Pulmonary artery endothelial cell (primary cell): ENCODE results near the gene BCAP29. TPM values are rescaled to one million over a fixed set of nuclear protein-coding genes. Genes with fewer than 3 reads are reported as not detected.
"Not testable (repeated sequence)": the region's sequence is repeated elsewhere in the genome, so short reads cannot be mapped to it uniquely, and the experiment has no call there.

Experiments
- DNase-seq: peaks from one replicate; pipeline ENCODE4 v3.0.0-alpha.2; 2011; ENCODE audit warnings: low read depth, low spot score
- total RNA-seq: library from RNA; depleted of rRNA; stranded (reverse); fragments of >200 nt; gene quantifications from 2 replicates; pipeline ENCODE4 v1.2.3, GENCODE V29; 2014

The BCAP29 gene
- total RNA-seq: 116 and 131 TPM in 2 replicates

DNA sequence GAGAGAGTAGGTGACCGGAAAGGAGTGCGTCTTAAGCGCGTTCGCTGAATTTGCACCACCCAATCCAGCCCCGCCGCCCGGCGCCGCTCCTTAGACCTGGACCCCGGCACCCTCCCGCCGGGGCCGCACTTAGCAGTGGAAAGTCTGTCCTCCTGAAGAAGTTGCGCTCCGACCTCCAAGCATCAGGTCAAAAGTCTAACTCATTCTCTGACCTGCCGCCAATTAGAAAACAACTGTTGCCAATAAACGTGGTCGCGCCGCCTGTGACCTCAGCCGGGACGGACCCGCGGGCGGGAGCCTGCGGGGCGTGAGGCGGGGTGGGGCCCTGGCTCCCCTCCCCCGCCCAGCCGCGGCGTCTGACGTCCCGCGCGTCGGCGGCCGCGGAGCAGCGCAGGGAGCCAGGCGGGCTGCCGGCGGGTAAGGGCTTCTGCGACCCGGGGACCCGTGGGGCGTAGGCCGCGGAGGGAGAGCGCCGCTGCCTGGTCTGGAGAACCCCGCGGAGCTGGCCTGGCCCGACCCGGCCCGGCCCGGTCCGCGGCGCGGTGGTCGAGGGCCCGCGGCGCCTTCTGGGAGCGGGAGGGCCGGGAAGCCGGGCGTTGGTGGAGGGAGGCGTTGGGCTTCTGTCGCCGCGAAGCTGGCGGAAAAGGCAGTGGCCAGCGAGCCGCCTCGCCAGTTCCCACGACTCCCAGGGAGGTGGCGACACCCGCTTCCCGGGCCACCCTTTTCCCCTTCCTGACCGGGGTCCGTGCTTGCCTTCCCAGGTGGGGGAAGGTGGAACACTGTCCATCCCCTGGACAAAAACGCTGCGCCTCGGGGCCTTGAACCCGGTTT is at the start of gene BCAP29:
TSS of gene BCAP29 (plus strand) at position 362 of the 831 bp plus-strand sequence. CDS start 527 bp downstream, outside the sequence.
- no peak for DNase-seq

GRCh38 chr7:107530751-107531150 is 49.3 kb upstream of the BCAP29 start:
- DNase-seq: no peak

- no peak for DNase-seq
Observed at GRCh38 chr7:107534139-107534538, 45.9 kb upstream of the BCAP29 start.

- DNase-seq: not testable (repeated sequence)
Observed at GRCh38 chr7:107537228-107537627, 42.8 kb upstream of the BCAP29 start.

GRCh38 chr7:107538001-107538400 is 42.0 kb upstream of the BCAP29 start:
- no peak for DNase-seq

DNA sequence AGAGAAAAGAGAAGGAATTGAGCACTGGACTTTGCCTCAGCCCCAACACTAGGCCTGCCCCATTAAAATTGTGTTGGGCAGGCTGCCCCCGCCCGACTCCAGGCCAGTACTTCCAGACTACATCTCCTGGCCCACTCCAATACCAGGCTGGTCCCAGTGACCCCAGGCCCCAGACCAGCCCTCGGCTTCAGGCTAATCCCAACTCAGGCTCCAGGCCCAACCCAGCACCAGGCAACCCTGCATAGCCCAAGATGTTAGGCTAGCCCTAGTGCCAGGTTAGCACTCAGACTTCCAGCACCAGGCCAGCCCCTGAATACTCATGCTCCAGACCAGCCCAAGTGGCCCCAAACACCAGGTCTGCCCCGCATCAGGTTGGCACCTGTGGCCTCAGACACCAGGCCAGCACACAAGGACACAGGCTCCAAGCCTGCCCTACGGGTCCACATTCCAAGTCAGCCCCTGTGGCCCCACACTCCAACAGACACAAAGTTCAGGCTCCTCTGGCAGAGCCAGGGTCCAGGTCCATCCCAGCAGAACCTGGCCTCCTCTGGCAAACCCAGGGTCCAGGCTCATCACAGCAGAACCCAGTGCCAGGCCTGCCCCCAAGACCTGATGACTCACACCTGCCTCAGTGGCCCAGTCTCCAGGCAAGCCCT is 36.6 kb upstream of the BCAP29 start:
- no peak for DNase-seq

- DNase-seq: no peak
Observed at GRCh38 chr7:107544848-107545591, 35.0 kb upstream of the BCAP29 start.

DNA sequence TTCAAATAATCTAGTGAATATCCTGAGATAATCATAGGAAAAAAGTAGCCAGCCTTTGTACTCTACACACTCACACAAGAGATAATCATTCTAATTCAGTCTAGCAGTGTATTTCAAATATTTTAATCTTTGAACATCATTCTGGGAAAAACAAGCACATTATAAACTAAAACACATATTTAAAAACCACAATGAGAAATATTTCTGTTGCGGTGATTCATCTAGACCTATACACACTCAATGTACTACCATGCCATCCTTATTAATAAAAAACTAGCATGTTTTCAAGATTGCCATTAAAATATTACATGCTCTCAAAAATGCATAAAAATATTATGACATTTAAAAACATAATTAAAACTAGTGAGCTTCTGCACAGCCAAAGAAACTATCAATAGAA is 28.1 kb upstream of the BCAP29 start:
- no peak for DNase-seq

- no peak for DNase-seq
Observed at GRCh38 chr7:107555893-107556292, 24.2 kb upstream of the BCAP29 start.

- DNase-seq: peak; percentile 48
Observed at GRCh38 chr7:107559864-107560263, 20.2 kb upstream of the BCAP29 start.

DNA sequence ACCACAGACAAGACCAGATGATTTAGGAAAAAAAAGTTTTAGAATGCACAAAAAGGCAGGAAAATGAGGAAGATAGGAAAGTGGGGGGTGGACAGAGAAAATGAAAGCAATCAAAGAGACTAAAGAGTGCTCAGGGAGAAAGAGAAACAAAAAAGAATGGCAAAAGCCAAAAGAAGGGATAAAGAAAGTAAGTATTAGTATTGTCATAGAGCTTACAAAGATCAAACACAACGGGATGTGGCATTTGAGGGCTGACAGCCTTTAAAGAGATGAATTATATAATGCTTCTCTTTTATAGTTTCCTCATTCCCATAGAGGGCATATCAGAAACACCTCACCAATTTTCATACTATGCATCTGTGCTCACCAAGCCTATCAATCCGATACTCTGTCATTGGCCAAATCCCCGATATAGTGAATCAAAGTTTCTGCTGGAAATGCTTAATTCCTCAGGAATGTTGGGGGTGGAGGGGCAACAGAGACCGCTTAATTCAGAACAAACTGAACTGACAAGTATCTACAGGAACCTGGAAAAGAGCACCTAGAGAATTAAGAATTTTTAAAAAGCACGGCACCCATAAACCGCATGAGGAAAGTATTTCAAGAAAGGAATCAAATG is 19.0 kb upstream of the BCAP29 start:
- no peak for DNase-seq

DNA sequence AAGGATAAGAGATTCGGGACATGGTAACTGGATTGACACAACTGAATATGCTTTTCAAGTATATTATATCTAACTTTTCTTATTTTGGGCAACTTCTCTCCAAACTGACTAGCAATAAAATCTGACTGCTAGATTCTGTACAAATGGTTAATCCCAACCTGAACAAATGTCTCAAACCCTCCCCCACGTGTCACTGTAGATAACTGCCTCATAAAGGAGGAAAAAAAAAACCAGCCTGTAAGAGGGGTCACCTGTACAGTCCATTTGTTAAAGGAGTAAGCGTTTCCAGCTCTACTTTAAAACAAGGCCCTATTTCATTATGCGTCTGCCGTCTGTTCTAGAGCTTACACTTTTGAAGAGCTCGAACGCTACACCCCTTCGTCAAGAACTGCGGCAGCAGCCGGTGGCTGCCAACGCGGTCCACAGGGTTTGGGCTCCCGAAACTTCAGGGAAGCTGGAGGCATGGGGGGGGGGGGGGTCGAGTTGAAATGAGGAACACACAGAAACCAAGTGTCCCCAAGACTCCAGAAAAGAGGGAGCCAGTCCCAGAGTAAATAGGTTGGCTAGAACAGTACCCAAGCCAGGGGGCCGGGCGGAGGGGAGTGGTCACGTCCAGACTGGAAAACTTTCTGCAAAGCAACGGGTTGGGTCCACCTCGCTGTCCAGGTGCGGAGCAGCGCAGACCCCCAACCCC is 16.8 kb upstream of the BCAP29 start:
- DNase-seq: no peak

- no peak for DNase-seq
Observed at GRCh38 chr7:107563775-107564552, 16.1 kb upstream of the BCAP29 start, which contains the start of the genes COG5 and DUS4L. TSS of gene COG5 (minus strand) at chr7:107563920. CDS start at chr7:107563896, 24 bp downstream. TSS of gene DUS4L (plus strand) at chr7:107563971. CDS start at chr7:107567071, 3,100 bp downstream.

DNA sequence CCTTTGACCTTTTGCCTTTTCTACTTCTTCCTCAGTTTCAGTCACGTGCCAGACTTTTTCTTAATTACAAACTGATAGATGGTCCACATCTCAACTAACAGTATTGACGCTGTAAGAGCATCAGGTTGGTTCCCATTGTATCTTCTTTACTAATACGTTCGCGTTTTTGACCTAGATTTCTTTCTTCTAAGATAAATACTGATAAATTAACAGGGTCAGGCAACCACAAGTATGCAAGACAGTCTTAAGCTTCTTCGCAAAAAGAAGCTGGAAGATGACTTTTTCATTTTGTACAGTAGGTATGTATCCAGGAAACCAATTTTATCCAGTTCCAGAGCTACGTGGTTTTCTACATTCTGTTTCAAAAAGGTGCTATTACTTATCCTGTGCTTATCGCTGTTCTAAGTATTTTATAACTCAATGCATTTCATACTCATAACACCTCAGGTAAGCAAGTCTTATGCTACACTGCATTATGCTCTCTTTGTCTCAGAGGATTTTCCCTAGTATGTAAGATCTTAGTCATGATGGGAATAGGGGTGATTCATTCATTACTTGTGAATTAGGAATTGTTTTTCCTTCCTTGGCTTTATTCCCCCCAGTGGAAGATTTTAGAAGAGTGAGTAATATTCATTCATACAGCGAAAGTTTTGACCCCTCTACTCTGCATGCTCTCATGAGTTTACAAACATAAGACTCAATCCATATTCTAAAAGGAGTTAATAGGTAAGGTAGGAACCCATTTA is 15.3 kb upstream of the BCAP29 start:
- peak; percentile 52 for DNase-seq

DNA sequence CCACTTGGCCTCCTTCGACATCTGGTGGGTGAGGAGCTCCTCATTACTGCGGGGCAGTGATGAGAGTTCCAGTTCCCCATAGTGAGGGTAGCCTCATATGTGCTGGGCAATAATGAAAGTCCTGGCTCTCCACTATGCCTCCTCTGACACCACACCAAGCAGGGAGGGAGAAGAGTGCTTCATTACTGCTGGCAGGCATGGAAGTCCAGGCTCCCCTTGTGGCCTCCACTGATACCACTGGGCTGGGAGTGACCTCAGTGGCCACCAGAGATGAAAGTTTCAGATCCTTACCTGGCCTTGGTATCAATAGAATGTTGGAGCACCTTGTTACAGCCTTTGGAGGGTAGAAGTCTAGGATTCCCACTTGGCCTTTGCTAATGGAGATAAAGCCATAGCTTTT is 9.7 kb upstream of the BCAP29 start:
- DNase-seq: no peak

GRCh38 chr7:107573537-107573936 is 6.5 kb upstream of the BCAP29 start:
- no peak for DNase-seq

DNA sequence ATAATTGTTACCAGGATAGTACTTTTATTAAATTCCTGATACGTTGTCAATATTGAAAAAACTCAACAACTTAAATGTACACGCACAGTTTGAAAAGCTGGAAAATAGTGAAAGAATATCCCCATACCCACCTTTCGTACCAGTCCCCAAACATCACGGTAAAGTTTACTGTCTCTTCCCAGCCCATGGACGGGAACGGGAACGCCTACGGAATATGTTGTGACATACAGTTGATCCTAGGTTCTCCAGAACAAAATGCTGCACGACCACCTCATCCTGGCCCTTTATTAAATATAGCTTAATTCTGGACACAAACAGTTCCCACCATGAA is 527 bp upstream of the BCAP29 start:
- no peak for DNase-seq

DNA sequence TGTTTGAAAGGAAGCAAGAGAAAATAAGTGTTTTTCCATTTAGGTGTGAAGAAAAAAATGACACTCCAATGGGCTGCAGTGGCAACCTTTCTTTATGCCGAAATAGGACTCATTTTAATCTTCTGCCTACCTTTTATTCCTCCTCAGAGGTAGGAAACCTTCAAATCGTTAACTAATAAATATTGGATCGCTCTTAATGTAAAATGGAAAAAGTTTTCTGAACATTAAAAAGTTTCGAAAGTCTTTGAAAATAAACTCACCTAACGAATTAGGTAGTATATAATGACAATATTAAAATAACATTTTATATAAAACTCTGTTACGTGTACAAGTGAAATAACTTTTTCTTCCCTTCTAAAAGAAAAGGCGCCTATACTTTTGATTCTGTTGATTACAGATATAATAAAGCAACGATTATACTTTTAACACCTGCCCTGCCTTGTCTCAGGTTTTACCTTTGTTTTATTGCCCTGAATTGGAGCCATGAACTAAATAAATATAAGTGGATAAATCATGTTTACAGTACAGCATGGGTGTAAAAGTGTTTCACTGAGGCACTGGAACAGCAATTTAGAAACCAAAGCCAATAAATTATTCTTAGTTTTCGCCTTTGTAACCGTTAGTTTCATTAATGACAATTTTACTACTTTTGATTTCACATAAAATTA is 804 bp downstream of the BCAP29 start:
- no peak for DNase-seq
